H1 (cell line): ENCODE data around the gene TRIM41. TPM values are rescaled to one million over a fixed set of nuclear protein-coding genes. Genes with fewer than 3 reads are reported as not detected.

ENCODE experiments used
- CTCF ChIA-PET: fragments of 300-600 bp; sonication (Branson Sonifier 250); formaldehyde crosslinking; loops from one replicate; lab custom pipeline; 2021; ENCODE audit not compliant: partially characterized antibody; lab: Charles Lee
- POLR2A ChIA-PET: fragments of 300-600 bp; sonication (Branson Sonifier 250); formaldehyde crosslinking; loops from one replicate; lab custom pipeline; 2021; ENCODE audit warnings: inconsistent platforms; ENCODE audit not compliant: partially characterized antibody; lab: Charles Lee
- DNase-seq, 2 experiments: peaks; one replicate each; pipeline versions ENCODE4 v3.0.0 to v3.0.0-alpha.2; 2010 to 2022; ENCODE audit warnings: low spot score in 2 of 2, low read depth in 1 of 2, mixed read lengths in 1 of 2
- FAIRE-seq: peaks from 2 replicates; lab custom pipeline; 2011; peaks lifted over from hg19 to GRCh38; lab: Jason Lieb, UNC
- H2AFZ ChIP-seq: 2 replicates; pipeline ENCODE4 v1.8.1; 2012; ENCODE audit warnings: low read length, inconsistent platforms
- H2AK5ac ChIP-seq: 2 replicates; pipeline ENCODE4 v1.6.1; 2013; ENCODE audit warnings: low read depth, low read length
- H2BK120ac ChIP-seq: replicated peaks from 2 replicates; pipeline ENCODE3; 2013; ENCODE audit warnings: low read depth, low read length, inconsistent platforms
- H2BK12ac ChIP-seq: 2 replicates; pipeline ENCODE4 v1.6.1; 2013; ENCODE audit warnings: low read depth, low read length
- H2BK15ac ChIP-seq: 2 replicates; pipeline ENCODE4 v1.6.1; 2013; ENCODE audit warnings: low read length
- H2BK20ac ChIP-seq: 2 replicates; pipeline ENCODE4 v1.6.1; 2013; ENCODE audit warnings: low read length
- H2BK5ac ChIP-seq: 2 replicates; pipeline ENCODE4 v1.6.1; 2013; ENCODE audit warnings: low read depth, low read length
- H3K14ac ChIP-seq: 2 replicates; pipeline ENCODE4 v1.6.1; 2013; ENCODE audit warnings: inconsistent platforms; ENCODE audit not compliant: insufficient read length
- H3K18ac ChIP-seq: 2 replicates; pipeline ENCODE4 v1.6.1; 2013; ENCODE audit warnings: low read length; ENCODE audit errors: extremely low read depth
- H3K23ac ChIP-seq: 2 replicates; pipeline ENCODE4 v1.6.1; 2013; ENCODE audit warnings: inconsistent platforms; ENCODE audit not compliant: insufficient read length
- H3K23me2 ChIP-seq: 2 replicates; pipeline ENCODE4 v1.6.1; 2013; ENCODE audit warnings: low read depth, low read length
- H3K27ac ChIP-seq: 2 replicates; pipeline ENCODE4 v1.6.1; 2011; ENCODE audit warnings: low read depth, low read length, inconsistent platforms
- H3K27me3 ChIP-seq, 4 experiments: replicated peaks in 1 of 4; 1 replicate in 1 of 4; 2 replicates in 3 of 4; pipeline versions ENCODE4 v1.6.1 to v1.8.1; 2011 to 2013; ENCODE audit warnings: low read length in 3 of 4, mild to moderate bottlenecking in 3 of 4, inconsistent platforms in 2 of 4, mixed read lengths in 2 of 4, moderate library complexity in 1 of 4; ENCODE audit not compliant: control insufficient read depth in 3 of 4, insufficient read depth in 3 of 4; ENCODE audit errors: extremely low read depth in 1 of 4
- H3K36me3 ChIP-seq, 4 experiments: 2 replicates each; pipeline versions ENCODE4 v1.6.1 to v1.8.1; 2011 to 2013; ENCODE audit warnings: mild to moderate bottlenecking in 4 of 4, low read length in 3 of 4, moderate library complexity in 2 of 4, control low read depth in 1 of 4, inconsistent platforms in 1 of 4; ENCODE audit not compliant: insufficient read depth in 4 of 4, control insufficient read depth in 2 of 4
- H3K4ac ChIP-seq: replicated peaks from 2 replicates; pipeline ENCODE3; 2013; ENCODE audit warnings: low read length, low read depth, mixed read lengths, inconsistent platforms; ENCODE audit not compliant: insufficient read length
- H3K4me1 ChIP-seq, 4 experiments: replicated peaks in 1 of 4; 1 replicate in 1 of 4; 2 replicates in 3 of 4; pipeline versions ENCODE4 v1.6.1 to v1.8.1; 2011 to 2013; ENCODE audit warnings: low read length in 3 of 4, inconsistent platforms in 2 of 4, mixed read lengths in 1 of 4; ENCODE audit not compliant: insufficient read depth in 4 of 4, control insufficient read depth in 3 of 4
- H3K4me2 ChIP-seq, 2 experiments: 2 replicates each; pipeline versions ENCODE4 v1.6.1 to v1.8.1; 2011 to 2013; ENCODE audit warnings: low read depth in 2 of 2, low read length in 2 of 2, control low read depth in 1 of 2, inconsistent platforms in 1 of 2, mild to moderate bottlenecking in 1 of 2; ENCODE audit not compliant: insufficient read depth in 1 of 2
- H3K4me3 ChIP-seq, 4 experiments: fragments of 200-600, 300-600 bp in 1 of 4; sonication (generic), shearing (Covaris generic), sonication (Bioruptor Twin) in 1 of 4; 2 replicates each; pipeline versions ENCODE4 v1.5.1 to v1.8.1; 2011 to 2016; ENCODE audit warnings: low read length in 4 of 4, low read depth in 3 of 4, control low read depth in 2 of 4, inconsistent platforms in 2 of 4, mild to moderate bottlenecking in 2 of 4, mixed read lengths in 1 of 4, moderate library complexity in 1 of 4; ENCODE audit not compliant: insufficient read depth in 2 of 4; ENCODE audit errors: extremely low read depth in 1 of 4
- H3K56ac ChIP-seq: replicated peaks from 2 replicates; pipeline ENCODE3; 2013; ENCODE audit warnings: low read depth, mild to moderate bottlenecking, mixed read lengths, low read length, inconsistent platforms; ENCODE audit not compliant: insufficient read length
- H3K79me1 ChIP-seq: 2 replicates; pipeline ENCODE4 v1.6.1; 2013; ENCODE audit warnings: low read depth, low read length, control low read depth
- H3K79me2 ChIP-seq, 2 experiments: 2 replicates each; pipeline versions ENCODE4 v1.6.1 to v1.8.1; 2012 to 2013; ENCODE audit warnings: low read length in 2 of 2, mild to moderate bottlenecking in 2 of 2, inconsistent platforms in 1 of 2; ENCODE audit not compliant: insufficient read depth in 2 of 2, control insufficient read depth in 1 of 2
- H3K9ac ChIP-seq, 4 experiments: replicated peaks in 1 of 4; 1 replicate in 1 of 4; 2 replicates in 3 of 4; pipeline versions ENCODE4 v1.6.1 to v1.8.1; 2011 to 2013; ENCODE audit warnings: low read depth in 3 of 4, low read length in 3 of 4, control low read depth in 2 of 4, mild to moderate bottlenecking in 2 of 4, moderate library complexity in 2 of 4, inconsistent platforms in 1 of 4; ENCODE audit errors: extremely low read depth in 1 of 4
- H3K9me3 ChIP-seq, 2 experiments: 2 replicates each; pipeline versions ENCODE4 v1.6.1 to v1.8.1; 2012 to 2013; ENCODE audit warnings: mild to moderate bottlenecking in 2 of 2, moderate library complexity in 2 of 2, control low read depth in 1 of 2, inconsistent platforms in 1 of 2, low read depth in 1 of 2, low read length in 1 of 2, mixed read lengths in 1 of 2; ENCODE audit not compliant: insufficient read depth in 2 of 2
- H4K20me1 ChIP-seq, 2 experiments: replicated peaks in 1 of 2; 2 replicates each; pipeline versions ENCODE3 to v1.8.1; 2011 to 2013; ENCODE audit warnings: inconsistent platforms in 2 of 2, low read length in 2 of 2, mild to moderate bottlenecking in 1 of 2; ENCODE audit not compliant: insufficient read depth in 2 of 2, control insufficient read depth in 1 of 2
- H4K5ac ChIP-seq: 2 replicates; pipeline ENCODE4 v1.6.1; 2013; ENCODE audit warnings: low read length, low read depth, mixed read lengths, inconsistent platforms; ENCODE audit not compliant: insufficient read length
- H4K8ac ChIP-seq: 2 replicates; pipeline ENCODE4 v1.8.0; 2013; ENCODE audit warnings: mild to moderate bottlenecking, moderate library complexity, low read length, inconsistent platforms; ENCODE audit not compliant: insufficient read depth; ENCODE audit errors: extremely low read depth
- H4K91ac ChIP-seq: replicated peaks from 2 replicates; pipeline ENCODE3; 2013; ENCODE audit warnings: low read length, mixed read lengths, inconsistent platforms; ENCODE audit not compliant: insufficient read length
- ATF2 ChIP-seq: IDR thresholded peaks from 2 replicates; pipeline ENCODE4 v1.6.1; 2012; ENCODE audit warnings: low read length, inconsistent platforms
- BACH1 ChIP-seq: IDR thresholded peaks from 2 replicates; pipeline ENCODE4 v1.6.1; 2012; ENCODE audit warnings: low read length, improper control_type of control experiment
- CEBPB ChIP-seq: IDR thresholded peaks from 2 replicates; pipeline ENCODE4 v1.6.1; 2012; ENCODE audit warnings: low read depth, low read length
- HDAC6 ChIP-seq: IDR thresholded peaks from one replicate; pipeline ENCODE4 v1.7.1; 2012; ENCODE audit warnings: low read depth, mild to moderate bottlenecking, inconsistent platforms, low read length, moderate library complexity
- NANOG ChIP-seq: IDR thresholded peaks from 2 replicates; pipeline ENCODE4 v1.6.1; 2011; ENCODE audit warnings: low read length, low read depth, mild to moderate bottlenecking, inconsistent platforms; ENCODE audit not compliant: insufficient read depth, poor library complexity, severe bottlenecking
- NRF1 ChIP-seq: IDR thresholded peaks from 2 replicates; pipeline ENCODE4 v1.6.1; 2011; ENCODE audit warnings: mild to moderate bottlenecking, low read depth, low read length, improper control_type of control experiment
- POLR2A ChIP-seq, 2 experiments: IDR thresholded peaks; 1 replicate in 1 of 2; 2 replicates in 1 of 2; pipeline ENCODE4 v1.6.1; 2011; ENCODE audit warnings: low read depth in 2 of 2, low read length in 2 of 2, mild to moderate bottlenecking in 2 of 2; ENCODE audit errors: control extremely low read depth in 1 of 2
- RXRA ChIP-seq: IDR thresholded peaks from 2 replicates; pipeline ENCODE4 v1.6.1; 2011; ENCODE audit warnings: low read depth, mild to moderate bottlenecking, low read length, moderate library complexity; ENCODE audit not compliant: insufficient read depth
- TBP ChIP-seq: IDR thresholded peaks from 2 replicates; pipeline ENCODE4 v1.6.1; 2011; ENCODE audit warnings: low read depth, low read length, improper control_type of control experiment
- WGBS, 2 experiments: shearing (Covaris generic) in 1 of 2; methylation state at CpG; one replicate each; pipeline versions ENCODE4 v1.1.6 to v1.1.7; 2013 to 2015; ENCODE audit warnings: low lambda C conversion rate in 2 of 2, mixed read lengths in 2 of 2, inconsistent platforms in 1 of 2, low coverage in 1 of 2, missing lambda C conversion rate in 1 of 2; ENCODE audit not compliant: insufficient replicate concordance in 2 of 2, insufficient coverage in 1 of 2, insufficient read length in 1 of 2; ENCODE audit errors: extremely low coverage in 1 of 2, missing lambda C conversion rate in 1 of 2; 5-methylcytosine and 5-hydroxymethylcytosine counted together
- polyA plus RNA-seq, 7 experiments: library from polyadenylated mRNA; depleted of rRNA in 3 of 7; stranded (reverse) in 5 of 7; unstranded in 2 of 7; fragments of >200 nt in 5 of 7; fragments of 200-250 nt in 2 of 7; gene quantifications; 1 replicate in 5 of 7; 2 replicates in 1 of 7; 4 replicates in 1 of 7; pipeline versions ENCODE4 v1.2.1 to v1.2.3, GENCODE V29; 2011 to 2013; ENCODE audit warnings: missing spikeins in 2 of 7, mixed read lengths in 2 of 7
- total RNA-seq: library from RNA; stranded (reverse); fragmentation: NEBNext Ultra II Directional; extraction: Animal tissue kit (Norgen Biotek cat#: 25700); gene quantifications from 2 replicates; pipeline ENCODE4 v1.2.1, GENCODE V29; 2021

TRIM41 gene
- total and polyA plus RNA-seq, 2 of the 8 experiments (the other 6 are each of a cell fraction or from before 2014, with no cell fraction given), result 12.9 to 21.6 TPM

GRCh38 chr5:181221792-181222629 is 1.1 kb upstream of the TRIM41 start:
- Histone ChIP-seq H2BK120ac (no peak overlapping the region), H3K23me2 (peaks cover 26% of the 10 kb centered on the region), H3K79me1 (peaks cover 7% of the 10 kb centered on the region; the same call in 1 of the 2 replicates), H3K79me2 (peaks cover 0 to 18% of the 10 kb centered on the region in 2 experiments; a peak in 2 of 4 replicates), H2BK15ac (no peak overlapping the region), H4K5ac (peak overlapping the region; percentile 53), H4K20me1 (peaks cover 0 to 4% of the 10 kb centered on the region in 2 experiments), H2BK5ac (no peak overlapping the region), H3K27me3 (no peaks in the 10 kb centered on the region; a peak in 1 of 7 replicates), H2AFZ (peak overlapping the region; percentile 65; the same call in 1 of the 2 replicates), H3K23ac (no peak overlapping the region), H3K4me2 (peak overlapping the region; percentile 86 to 96), H3K9ac (peak overlapping the region in 2 of 4 experiments; percentile 52 to 65; a peak in 4 of 7 replicates), H3K18ac (peak overlapping the region; percentile 84), H3K14ac (no peak overlapping the region), H3K56ac (no peak overlapping the region), H4K8ac (no peak overlapping the region), H3K4ac (no peak overlapping the region), H3K4me3 (peak overlapping the region; percentile 83 to 98 (median 95)), H3K9me3 (no peaks in the 10 kb centered on the region), H3K36me3 (peaks cover 0 to 5% (median 0%) of the 10 kb centered on the region in 4 experiments; a peak in 3 of 8 replicates), H3K4me1 (peaks cover 0 to 8% (median 4%) of the 10 kb centered on the region in 4 experiments; a peak in 4 of 7 replicates), H4K91ac (no peak overlapping the region), H2BK12ac (no peak overlapping the region), H2AK5ac (no peak overlapping the region), H3K27ac (peak overlapping the region; percentile 26; the same call in 1 of the 2 replicates), H2BK20ac (no peak overlapping the region)
- no peak for FAIRE-seq
- CTCF ChIA-PET, result interaction anchor here (0.9 to 1.7 kb wide), 7 partner anchors 15 to 52 kb away, joined by 3 to 7 read pairs (median 3); no protein-coding TSS in a partner anchor
- WGBS, 2 experiments, result 3% methylated on average over 50 of the region's 50 CpGs; no CpG with 5 or more reads in 1 of the 2 experiments
- DNase-seq, result peak; percentile 95 to 100
- POLR2A ChIA-PET, result interaction anchor here (1.0 to 32.8 kb wide), 8 partner anchors 11 to 60 kb away, joined by 3 to 1334 read pairs (median 4); partner anchors contain the start of genes RACK1 and TRIM52
- no peak; a peak in 1 of 3 replicates for TF ChIP-seq POLR2A (IDR thresholded peaks at IDR 0.05; ENCODE audit: control extremely low read depth in 1 of 2, low read depth in 2 of 2, low read length in 2 of 2)
- peak; percentile 45; the same call in 1 of the 2 replicates for TF ChIP-seq NRF1
- TF ChIP-seq TBP, result peak; percentile 98
- TF ChIP-seq CEBPB, result peak; percentile 76
- TF ChIP-seq HDAC6, result no peak
- peak; percentile 69 for TF ChIP-seq BACH1
- TF ChIP-seq RXRA, result 0 out of 2 replicates have a peak, but pooled peaks have one; percentile 1
- no peak for TF ChIP-seq NANOG
- TF ChIP-seq ATF2, result peak; percentile 83
